IMR-90 (cell line): ENCODE data around the gene MICU1.

Experiments
- BHLHE40 ChIP-seq: fragments of 150-350 bp; IDR thresholded peaks from 2 replicates; pipeline ENCODE4 v1.6.1; 2016; ENCODE audit warnings: mild to moderate bottlenecking, low read depth, low read length
- CEBPB ChIP-seq: IDR thresholded peaks from 2 replicates; pipeline ENCODE4 v1.6.1; 2012; ENCODE audit warnings: low read depth, low read length, improper control_type of control experiment
- CTCF ChIP-seq: conservative IDR thresholded peaks from 2 replicates; pipeline ENCODE4 v1.5.1; 2012; ENCODE audit warnings: mild to moderate bottlenecking, low read depth, low read length, improper control_type of control experiment
- FOS ChIP-seq: fragments of 150-350 bp; IDR thresholded peaks from 2 replicates; pipeline ENCODE4 v1.6.1; 2016; ENCODE audit warnings: low read depth, low read length
- NFE2L2 ChIP-seq: fragments of 150-350 bp; IDR thresholded peaks from 2 replicates; pipeline ENCODE4 v1.6.1; 2016; ENCODE audit warnings: low read depth, mild to moderate bottlenecking, low read length
- POLR2A ChIP-seq: IDR thresholded peaks from 2 replicates; pipeline ENCODE4 v1.6.1; 2012; ENCODE audit warnings: mild to moderate bottlenecking, low read depth, low read length
- SMC3 ChIP-seq: fragments of 150-350 bp; IDR thresholded peaks from 2 replicates; pipeline ENCODE4 v1.6.1; 2016; ENCODE audit warnings: low read depth, mild to moderate bottlenecking, antibody characterized with exemption, low read length, moderate library complexity
- USF2 ChIP-seq: fragments of 150-350 bp; IDR thresholded peaks from 2 replicates; pipeline ENCODE4 v1.6.1; 2017; ENCODE audit warnings: mild to moderate bottlenecking, antibody characterized with exemption, low read length, low read depth

GRCh38 chr10:72425133-72425532, 200.7 kb downstream of the MICU1 start:
- no peak for TF ChIP-seq USF2
- TF ChIP-seq CTCF = no peak
- no peak for TF ChIP-seq POLR2A
- TF ChIP-seq CEBPB = no peak
- no peak for TF ChIP-seq NFE2L2
- no peak for TF ChIP-seq BHLHE40
- TF ChIP-seq SMC3 = no peak
- TF ChIP-seq FOS = no peak
